C4-2B (cell line): ENCODE data around the gene RAB11FIP5.

Experiments
- H3K27ac ChIP-seq: fragments of 450-650 bp; 2 replicates; pipeline ENCODE4 v1.5.1; 2017
- CTCF ChIP-seq: fragments of 450-650 bp; conservative IDR thresholded peaks from 2 replicates; pipeline ENCODE4 v1.5.1; 2017; ENCODE audit warnings: mild to moderate bottlenecking
- ZFX ChIP-seq: fragments of 450-650 bp; IDR thresholded peaks from 2 replicates; pipeline ENCODE4 v1.6.1; 2017

Gene RAB11FIP5

GRCh38 chr2:73033766-73034381 lies 78.9 kb downstream of the RAB11FIP5 start:
- TF ChIP-seq CTCF (no peak), ZFX (no peak)
- H3K27ac ChIP-seq: no peak overlapping the region

GRCh38 chr2:73033142-73033765 lies 79.5 kb downstream of the RAB11FIP5 start:
- no peak overlapping the region for H3K27ac ChIP-seq
- TF ChIP-seq ZFX (no peak), CTCF (no peak)

GRCh38 chr2:73032702-73033097 lies 80.0 kb downstream of the RAB11FIP5 start:
- H3K27ac ChIP-seq: no peak overlapping the region
- TF ChIP-seq CTCF: no peak
- no peak for TF ChIP-seq ZFX

GRCh38 chr2:73031725-73032701 lies 80.7 kb downstream of the RAB11FIP5 start:
- TF ChIP-seq ZFX (no peak), CTCF (no peak)
- H3K27ac ChIP-seq: no peak overlapping the region

- no peak overlapping the region for H3K27ac ChIP-seq
- TF ChIP-seq ZFX (no peak), CTCF (no peak)
These were observed 81.6 kb downstream of the RAB11FIP5 start for GRCh38 chr2:73031095-73031678.

GRCh38 chr2:73028841-73029240 lies 83.9 kb downstream of the RAB11FIP5 start:
- TF ChIP-seq ZFX (no peak), CTCF (no peak)
- no peak overlapping the region for H3K27ac ChIP-seq
